Adrenal gland (tissue), 12 donors: Measurements from ENCODE around the gene CD151. TPM values are rescaled to one million over a fixed set of nuclear protein-coding genes. Genes with fewer than 3 reads are reported as not detected.

Source experiments
- DNase-seq, 7 donors: peaks; one replicate each; pipeline ENCODE4 v3.0.0-alpha.2; 2019 to 2020
- H3K27ac ChIP-seq, 5 donors: fragments of 200-600 bp; sonication (generic) in 4 of 5; 1 replicate in 3 of 5; 2 replicates in 2 of 5; pipeline versions ENCODE4 v1.5.1 to v1.8.0; 2016 to 2020; ENCODE audit warnings: mild to moderate bottlenecking in 1 of 5
- H3K27me3 ChIP-seq: fragments of 200-600 bp; 2 replicates; pipeline ENCODE4 v1.8.0; 2021
- H3K36me3 ChIP-seq, 2 donors: fragments of 200-600 bp; replicated peaks in 1 of 2; 1 replicate in 1 of 2; 2 replicates in 1 of 2; pipeline versions ENCODE4 v1.5.1 to v1.8.0; 2018 to 2022
- H3K4me1 ChIP-seq, 2 donors: fragments of 200-600 bp; replicated peaks in 1 of 2; 1 replicate in 1 of 2; 2 replicates in 1 of 2; pipeline versions ENCODE4 v1.5.1 to v1.8.0; 2018 to 2021
- H3K4me3 ChIP-seq, 4 donors: fragments of 200-600 bp; sonication (generic) in 3 of 4; one replicate each; pipeline ENCODE4 v1.5.1; 2016 to 2018
- H3K9me3 ChIP-seq, 3 donors: fragments of 200-600 bp; sonication (generic) in 1 of 3; replicated peaks in 1 of 3; 1 replicate in 2 of 3; 2 replicates in 1 of 3; pipeline versions ENCODE4 v1.5.1 to v1.8.0; 2016 to 2021
- CTCF ChIP-seq, 6 experiments: fragments of 450-650 bp in 4 of 6; fragments of 200-600 bp in 2 of 6; sonication (generic) in 1 of 6; IDR thresholded peaks; 1 replicate in 5 of 6; 2 replicates in 1 of 6; pipeline versions ENCODE4 v1.5.1 to v1.8.0; 2016 to 2021; ENCODE audit warnings: antibody characterized with exemption in 6 of 6, mild to moderate bottlenecking in 2 of 6, moderate library complexity in 1 of 6
- POLR2A ChIP-seq, 2 donors: fragments of 450-650 bp; IDR thresholded peaks; one replicate each; pipeline ENCODE4 v1.6.1; 2017; ENCODE audit warnings: antibody characterized with exemption in 2 of 2, mild to moderate bottlenecking in 2 of 2, moderate library complexity in 1 of 2
- WGBS, 4 donors: extraction: QIAGEN DNeasy Blood & Tissue Kit in 2 of 4; methylation state at CpG; one replicate each; pipeline versions ENCODE4 v1.1.5 to v1.1.7; 2013 to 2017; 5-methylcytosine and 5-hydroxymethylcytosine counted together
- intact Hi-C, 2 donors: fragments of 100-400 bp; cut with DNase I; formaldehyde crosslinking; loops; one replicate each; pipeline versions ENCODE4 v1.14.1 to v1.15.0; 2022 to 2023
- polyA plus RNA-seq, 3 donors: library from polyadenylated mRNA; stranded (reverse); fragments of 200-250 nt in 2 of 3; fragments of 350-450 nt in 1 of 3; fragmentation: Illumina TruSeq in 1 of 3; extraction: RNeasy Lipid Tissue Mini Kit (QIAGEN cat#74804) in 1 of 3; gene quantifications; one replicate each; pipeline ENCODE4 v1.2.3, GENCODE V29; 2013 to 2014
- total RNA-seq, 9 donors: library from RNA; depleted of rRNA in 4 of 9; stranded (reverse); fragments of >200 nt in 4 of 9; fragments of 120-200 nt in 1 of 9; fragmentation: NEBNext Ultra II Directional in 1 of 9; extraction: Animal tissue kit (Norgen Biotek cat#: 25700) in 1 of 9; gene quantifications; one replicate each; pipeline versions ENCODE4 v1.1.0 to v1.2.4, GENCODE V29; 2013 to 2023
- donor health status: healthy with polysubstance abuse.
- donor health status: Bipolar disorder and iron deficiency.
- donor health status: DM: yes; HTN: yes; CAD: no.
- donor health status: DM: no; HTN: no; CAD: no.
- donor health status: DM: no; HTN: no; CAD: no.
- donor health status: DM: yes; HTN: yes; CAD: no.

CD151 gene
- total and polyA plus RNA-seq, 12 donors: 111 to 387 (median 285) TPM

- intact Hi-C loops: loop anchor here in 1 of 2 donors (5.0 kb wide), 1 partner anchor 206 kb away; no protein-coding TSS in a partner anchor
- H3K9me3 ChIP-seq: no peaks in the 10 kb centered on the region
- H3K4me3 ChIP-seq: no peak overlapping the region
- H3K36me3 ChIP-seq: no peaks in the 10 kb centered on the region
- peaks cover 36 to 45% of the 10 kb centered on the region in 2 donors for H3K4me1 ChIP-seq
- no peaks in the 10 kb centered on the region for H3K27me3 ChIP-seq
- no peak for TF ChIP-seq POLR2A (IDR thresholded peaks at IDR 0.05)
- no peak for TF ChIP-seq CTCF (IDR thresholded peaks at IDR 0.05)
- WGBS, 4 donors: 44 to 73% (median 55%) methylated on average over 4 to 8 of the region's 8 CpGs
- peak overlapping the region in 2 of 5 donors; percentile 97 for H3K27ac ChIP-seq
- DNase-seq: no peak
These were observed 13.2 kb downstream of the CD151 start for GRCh38 chr11:845872-846495.

- DNase-seq: peak in 1 of 7 donors; percentile 55
- Histone ChIP-seq H3K4me1 (peaks cover 32 to 38% of the 10 kb centered on the region in 2 donors), H3K36me3 (no peaks in the 10 kb centered on the region), H3K27ac (peak overlapping the region in 2 of 5 donors; percentile 97), H3K4me3 (no peak overlapping the region), H3K27me3 (no peaks in the 10 kb centered on the region), H3K9me3 (no peaks in the 10 kb centered on the region)
- TF ChIP-seq CTCF (IDR thresholded peaks at IDR 0.05) (no peak), POLR2A (IDR thresholded peaks at IDR 0.05) (no peak)
- 75 to 81% (median 79%) methylated on average over 3 to 11 of the region's 11 CpGs for WGBS, 4 donors
- intact Hi-C loops: loop anchor here in 1 of 2 donors (5.0 kb wide), 1 partner anchor 206 kb away; no protein-coding TSS in a partner anchor
These were observed 13.8 kb downstream of the CD151 start for GRCh38 chr11:846496-847098.

- WGBS, 4 donors: 71 to 100% (median 76%) methylated on average over 1 to 18 of the region's 18 CpGs; no CpG with 5 or more reads in 1 of the 4 donors
- Histone ChIP-seq H3K4me1 (peaks cover 32 to 37% of the 10 kb centered on the region in 2 donors), H3K9me3 (no peaks in the 10 kb centered on the region), H3K36me3 (no peaks in the 10 kb centered on the region), H3K27ac (no peak overlapping the region), H3K4me3 (no peak overlapping the region), H3K27me3 (no peaks in the 10 kb centered on the region)
- TF ChIP-seq POLR2A (IDR thresholded peaks at IDR 0.05) (no peak), CTCF (IDR thresholded peaks at IDR 0.05) (no peak)
- intact Hi-C loops: loop anchor here (2.0 to 5.0 kb wide), 3 partner anchors 61 to 204 kb away; no protein-coding TSS in a partner anchor
- DNase-seq: no peak
These were observed 15.1 kb downstream of the CD151 start for GRCh38 chr11:847876-848275.

GRCh38 chr11:848380-848931 is 15.7 kb downstream of the CD151 start:
- 7 to 50% (median 25%) methylated on average over 6 to 14 of the region's 14 CpGs for WGBS, 4 donors
- intact Hi-C loops: loop anchor here (2.0 to 5.0 kb wide), 3 partner anchors 60 to 204 kb away; no protein-coding TSS in a partner anchor
- Histone ChIP-seq H3K9me3 (no peaks in the 10 kb centered on the region), H3K27ac (no peak overlapping the region), H3K4me1 (peaks cover 26 to 32% of the 10 kb centered on the region in 2 donors), H3K4me3 (no peak overlapping the region), H3K27me3 (no peaks in the 10 kb centered on the region), H3K36me3 (no peaks in the 10 kb centered on the region)
- TF ChIP-seq CTCF (IDR thresholded peaks at IDR 0.05) (peak; percentile 77 to 87 (median 82)), POLR2A (IDR thresholded peaks at IDR 0.05) (no peak)
- peak in 3 of 7 donors; percentile 56 to 68 (median 59) for DNase-seq
